SH-SY5Y (cell line): ENCODE measurements around the gene ABCA12.

Source experiments
- GATA2 ChIP-seq: IDR thresholded peaks from 2 replicates; pipeline ENCODE4 v1.6.1; 2011; ENCODE audit warnings: mild to moderate bottlenecking, low read depth, low read length
- GATA3 ChIP-seq: IDR thresholded peaks from 2 replicates; pipeline ENCODE4 v1.6.1; 2011; ENCODE audit warnings: low read depth, mild to moderate bottlenecking, low read length, moderate library complexity

GRCh38 chr2:215022418-215022817, 116.0 kb downstream of the ABCA12 start:
- TF ChIP-seq GATA2 (no peak), GATA3 (no peak)
